Endothelial cell of umbilical vein (primary cell): ENCODE data around the gene ARHGAP15. TPM values are rescaled to one million over a fixed set of nuclear protein-coding genes. Genes with fewer than 3 reads are reported as not detected.

Experiments used
- BruUV-seq: library from RNA; stranded (reverse); fragments of 400-500 nt; replicated peaks from 2 replicates; lab custom pipeline; 2021; lab: Mats Ljungman, UMichigan
- CTCF ChIA-PET: fragments of 300-600, 350-600 bp; sonication (Branson Sonifier 250); formaldehyde crosslinking; loops from one replicate; lab custom pipeline; 2021; ENCODE audit warnings: antibody characterized with exemption, inconsistent platforms; lab: Charles Lee
- POLR2A ChIA-PET: fragments of 300-600, 350-600 bp; sonication (Branson Sonifier 250); formaldehyde crosslinking; loops from one replicate; lab custom pipeline; 2021; ENCODE audit warnings: antibody characterized with exemption, inconsistent platforms; lab: Charles Lee
- DNase-seq: peaks from one replicate; pipeline ENCODE4 v3.0.0-alpha.2; 2011; ENCODE audit warnings: low read depth, low spot score
- FAIRE-seq: peaks from 2 replicates; lab custom pipeline; 2011; peaks lifted over from hg19 to GRCh38; lab: Jason Lieb, UNC
- H2AFZ ChIP-seq: 2 replicates; pipeline ENCODE4 v1.6.0; 2012; ENCODE audit warnings: low read depth, low read length, control low read depth, inconsistent platforms
- H3K27ac ChIP-seq: 2 replicates; pipeline ENCODE4 v1.5.1; 2011; ENCODE audit warnings: low read depth, mild to moderate bottlenecking, control low read depth, low read length, moderate library complexity; ENCODE audit not compliant: insufficient read depth
- H3K27me3 ChIP-seq, 2 experiments: 2 replicates each; pipeline versions ENCODE4 v1.6.0 to v1.6.1; 2011; ENCODE audit warnings: low read length in 2 of 2, mixed read lengths in 1 of 2; ENCODE audit not compliant: control insufficient read depth in 2 of 2, insufficient read depth in 2 of 2
- H3K36me3 ChIP-seq, 2 experiments: 2 replicates in 1 of 2; 3 replicates in 1 of 2; pipeline ENCODE4 v1.5.1; 2011; ENCODE audit warnings: low read length in 2 of 2, mild to moderate bottlenecking in 1 of 2, moderate library complexity in 1 of 2; ENCODE audit not compliant: control insufficient read depth in 2 of 2, insufficient read depth in 2 of 2; ENCODE audit errors: extremely low read depth in 1 of 2
- H3K4me1 ChIP-seq: 3 replicates; pipeline ENCODE4 v1.5.1; 2011; ENCODE audit warnings: mild to moderate bottlenecking, low read length; ENCODE audit not compliant: control insufficient read depth, insufficient read depth; ENCODE audit errors: extremely low read depth
- H3K4me2 ChIP-seq: 2 replicates; pipeline ENCODE4 v1.6.1; 2011; ENCODE audit warnings: low read length, control low read depth, mixed read lengths; ENCODE audit not compliant: insufficient read depth
- H3K4me3 ChIP-seq, 3 experiments: fragments of 200-600 bp in 1 of 3; sonication (generic), shearing (Covaris generic) in 1 of 3; replicated peaks in 1 of 3; 2 replicates each; pipeline ENCODE4 v1.5.1; 2011 to 2016; ENCODE audit warnings: control low read depth in 3 of 3, low read length in 3 of 3, mild to moderate bottlenecking in 2 of 3, inconsistent platforms in 1 of 3, low read depth in 1 of 3, moderate library complexity in 1 of 3; ENCODE audit not compliant: insufficient read depth in 1 of 3
- H3K79me2 ChIP-seq: 2 replicates; pipeline ENCODE4 v1.6.0; 2012; ENCODE audit warnings: low read length, inconsistent platforms; ENCODE audit not compliant: control insufficient read depth, insufficient read depth
- H3K9ac ChIP-seq: replicated peaks from 2 replicates; pipeline ENCODE3; 2011; ENCODE audit warnings: low read length, control low read depth; ENCODE audit not compliant: insufficient read depth; ENCODE audit errors: extremely low read depth
- H3K9me1 ChIP-seq: replicated peaks from 3 replicates; pipeline ENCODE4 v1.6.0; 2011; ENCODE audit warnings: mild to moderate bottlenecking, low read length; ENCODE audit not compliant: control insufficient read depth, insufficient read depth; ENCODE audit errors: extremely low read depth
- H3K9me3 ChIP-seq: replicated peaks from 2 replicates; pipeline ENCODE4 v1.5.1; 2012; ENCODE audit warnings: low read length, inconsistent platforms; ENCODE audit not compliant: control insufficient read depth, insufficient read depth
- H4K20me1 ChIP-seq: replicated peaks from 2 replicates; pipeline ENCODE3; 2011; ENCODE audit warnings: mild to moderate bottlenecking, low read length; ENCODE audit not compliant: control insufficient read depth, insufficient read depth; ENCODE audit errors: extremely low read depth
- EZH2 ChIP-seq: IDR thresholded peaks from 2 replicates; pipeline ENCODE4 v1.6.1; 2012; ENCODE audit warnings: borderline replicate concordance, low read depth, mild to moderate bottlenecking, moderate library complexity, low read length, inconsistent platforms; ENCODE audit not compliant: severe bottlenecking
- FOS ChIP-seq: IDR thresholded peaks from 2 replicates; pipeline ENCODE4 v1.6.1; 2011; ENCODE audit warnings: mild to moderate bottlenecking, low read length, moderate library complexity, borderline replicate concordance; ENCODE audit not compliant: insufficient read depth
- GATA2 ChIP-seq: IDR thresholded peaks from 2 replicates; pipeline ENCODE4 v1.7.0; 2011; ENCODE audit warnings: low read depth, mild to moderate bottlenecking, moderate library complexity, mixed read lengths, low read length; ENCODE audit not compliant: insufficient read length, insufficient read depth
- JUN ChIP-seq: IDR thresholded peaks from 2 replicates; pipeline ENCODE4 v1.6.1; 2011; ENCODE audit warnings: borderline replicate concordance, low read depth; ENCODE audit not compliant: insufficient read length, insufficient read depth
- MYC ChIP-seq: IDR thresholded peaks from one replicate; pipeline ENCODE4 v1.6.1; 2011; ENCODE audit warnings: mild to moderate bottlenecking, low read depth, low read length
- POLR2A ChIP-seq: IDR thresholded peaks from 2 replicates; pipeline ENCODE4 v1.6.1; 2012; ENCODE audit warnings: low read depth, mild to moderate bottlenecking, control low read depth, low read length
- POLR2AphosphoS5 ChIP-seq: IDR thresholded peaks from 2 replicates; pipeline ENCODE4 v1.6.1; 2012; ENCODE audit warnings: low read depth, mild to moderate bottlenecking, control low read depth, low read length, moderate library complexity; ENCODE audit not compliant: insufficient read depth
- dilution Hi-C: fragments of 300-500 bp; cut with MboI; formaldehyde crosslinking; loops from one replicate; pipeline ENCODE4 v1.15.0; 2019; ENCODE audit warnings: low sequenced_read_pairs; ENCODE audit not compliant: extremely low pct_ligation_motif_present
- intact Hi-C: fragments of 100-400 bp; cut with micrococcal nuclease; formaldehyde crosslinking; loops from one replicate; pipeline ENCODE4 v1.10.0; 2022
- polyA plus RNA-seq, 4 experiments: library from polyadenylated mRNA; depleted of rRNA in 3 of 4; stranded (reverse) in 3 of 4; unstranded in 1 of 4; fragments of >200 nt; gene quantifications; 2 replicates each; pipeline versions ENCODE4 v1.2.1 to v1.2.3, GENCODE V29; 2011 to 2012; ENCODE audit warnings: missing spikeins in 1 of 4
- total RNA-seq: library from RNA; stranded (reverse); gene quantifications from 2 replicates; pipeline ENCODE4 v1.2.3, GENCODE V29; 2021
- TF ChIP-seq, protein P1 (sequence below), 2 donors: IDR thresholded peaks; 1 replicate in 1 of 2; 2 replicates in 1 of 2; pipeline ENCODE4 v1.5.1; 2011; ENCODE audit warnings: low read length in 2 of 2, mild to moderate bottlenecking in 2 of 2, moderate library complexity in 2 of 2, control low read depth in 1 of 2, inconsistent platforms in 1 of 2, low read depth in 1 of 2; ENCODE audit not compliant: insufficient read depth in 1 of 2; ENCODE audit errors: extremely low read depth in 1 of 2
- TF ChIP-seq, protein P2 (sequence below): IDR thresholded peaks from 2 replicates; pipeline ENCODE4 v1.6.1; 2011; ENCODE audit not compliant: insufficient read depth, insufficient read length

Gene ARHGAP15
- total and polyA plus RNA-seq, 2 donors (not counting 3 experiments of a cell fraction or from before 2014, with no cell fraction given): not detected

DNA sequence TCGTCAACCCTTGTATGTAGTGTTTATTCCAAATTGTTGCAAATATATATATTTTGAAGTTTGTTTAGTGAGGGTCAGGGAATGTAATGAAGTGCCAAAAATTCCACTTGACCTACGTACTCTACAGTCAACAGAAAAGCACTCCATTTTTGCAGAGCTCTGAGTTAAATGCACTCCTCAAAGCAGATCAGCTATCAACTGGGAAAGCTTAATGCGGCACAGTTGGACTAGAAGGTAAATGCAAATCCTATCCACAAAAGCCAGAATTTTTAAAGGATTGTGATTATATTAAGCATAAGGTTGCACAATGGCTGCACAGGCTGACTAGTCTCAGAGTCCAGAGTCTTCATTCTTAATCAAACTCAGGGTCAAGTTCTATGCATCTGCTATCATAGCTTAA lies 577.1 kb downstream of the ARHGAP15 start:
- no peak overlapping the region for H3K4me3 ChIP-seq
- H3K9me3 ChIP-seq: no peaks in the 10 kb centered on the region
- H3K9ac ChIP-seq: no peak overlapping the region
- no TSS peak for BruUV-seq
- H4K20me1 ChIP-seq: no peaks in the 10 kb centered on the region
- DNase-seq (no peak), FAIRE-seq (no peak)
- intact Hi-C loops: no loop called here
- CTCF ChIA-PET: no interaction called here
- POLR2A ChIA-PET: no interaction called here
- dilution Hi-C loops: no loop called here
- H3K27ac ChIP-seq: no peak overlapping the region
- no peaks in the 10 kb centered on the region for H3K27me3 ChIP-seq
- H3K36me3 ChIP-seq: no peaks in the 10 kb centered on the region
- H2AFZ ChIP-seq: no peak overlapping the region
- no peaks in the 10 kb centered on the region for H3K79me2 ChIP-seq
- H3K9me1 ChIP-seq: no peaks in the 10 kb centered on the region
- TF ChIP-seq, protein P1, sequence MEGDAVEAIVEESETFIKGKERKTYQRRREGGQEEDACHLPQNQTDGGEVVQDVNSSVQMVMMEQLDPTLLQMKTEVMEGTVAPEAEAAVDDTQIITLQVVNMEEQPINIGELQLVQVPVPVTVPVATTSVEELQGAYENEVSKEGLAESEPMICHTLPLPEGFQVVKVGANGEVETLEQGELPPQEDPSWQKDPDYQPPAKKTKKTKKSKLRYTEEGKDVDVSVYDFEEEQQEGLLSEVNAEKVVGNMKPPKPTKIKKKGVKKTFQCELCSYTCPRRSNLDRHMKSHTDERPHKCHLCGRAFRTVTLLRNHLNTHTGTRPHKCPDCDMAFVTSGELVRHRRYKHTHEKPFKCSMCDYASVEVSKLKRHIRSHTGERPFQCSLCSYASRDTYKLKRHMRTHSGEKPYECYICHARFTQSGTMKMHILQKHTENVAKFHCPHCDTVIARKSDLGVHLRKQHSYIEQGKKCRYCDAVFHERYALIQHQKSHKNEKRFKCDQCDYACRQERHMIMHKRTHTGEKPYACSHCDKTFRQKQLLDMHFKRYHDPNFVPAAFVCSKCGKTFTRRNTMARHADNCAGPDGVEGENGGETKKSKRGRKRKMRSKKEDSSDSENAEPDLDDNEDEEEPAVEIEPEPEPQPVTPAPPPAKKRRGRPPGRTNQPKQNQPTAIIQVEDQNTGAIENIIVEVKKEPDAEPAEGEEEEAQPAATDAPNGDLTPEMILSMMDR (IDR thresholded peaks at IDR 0.05; ENCODE audit: extremely low read depth in 1 of 2, insufficient read depth in 1 of 2, low read depth in 1 of 2, low read length in 2 of 2): no peak
- TF ChIP-seq POLR2AphosphoS5 (no peak), JUN (no peak), MYC (no peak), EZH2 (no peak), POLR2A (no peak), FOS (no peak), GATA2 (no peak)
- TF ChIP-seq, protein P2, sequence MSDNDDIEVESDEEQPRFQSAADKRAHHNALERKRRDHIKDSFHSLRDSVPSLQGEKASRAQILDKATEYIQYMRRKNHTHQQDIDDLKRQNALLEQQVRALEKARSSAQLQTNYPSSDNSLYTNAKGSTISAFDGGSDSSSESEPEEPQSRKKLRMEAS: no peak
- H3K4me1 ChIP-seq: no peaks in the 10 kb centered on the region
- H3K4me2 ChIP-seq: no peak overlapping the region
